OCI-LY1 (cell line): ENCODE data around the gene DLK1.

Source experiments
- H2AFZ ChIP-seq: fragments of 200-600 bp; sonication (generic), shearing (Covaris generic); 2 replicates; pipeline ENCODE4 v1.6.0; 2014; ENCODE audit warnings: antibody characterized with exemption, mild to moderate bottlenecking, low read length
- H3F3A ChIP-seq: fragments of 200-600 bp; sonication (generic), shearing (Covaris generic); 2 replicates; pipeline ENCODE4 v1.6.0; 2014; ENCODE audit warnings: mild to moderate bottlenecking, antibody characterized with exemption, low read length, moderate library complexity; ENCODE audit not compliant: insufficient read depth
- H3K27ac ChIP-seq: fragments of 200-600 bp; sonication (generic); 2 replicates; pipeline ENCODE4 v1.5.1; 2014; ENCODE audit warnings: low read length, mixed run types, mild to moderate bottlenecking, low read depth; ENCODE audit not compliant: poor library complexity, severe bottlenecking
- H3K27me3 ChIP-seq: fragments of 200-600 bp; sonication (generic); 2 replicates; pipeline ENCODE4 v1.6.0; 2014; ENCODE audit warnings: antibody characterized with exemption, mild to moderate bottlenecking, low read length, moderate library complexity; ENCODE audit not compliant: insufficient read depth
- H3K36me3 ChIP-seq: fragments of 200-600 bp; sonication (generic); 2 replicates; pipeline ENCODE4 v1.6.1; 2014; ENCODE audit warnings: mild to moderate bottlenecking, antibody characterized with exemption, low read length, moderate library complexity, mixed read lengths; ENCODE audit not compliant: insufficient read depth
- H3K4me1 ChIP-seq: fragments of 200-600 bp; sonication (generic); 2 replicates; pipeline ENCODE4 v1.5.1; 2014; ENCODE audit warnings: mild to moderate bottlenecking, low read length, moderate library complexity; ENCODE audit not compliant: insufficient read depth, severe bottlenecking
- H3K4me2 ChIP-seq: fragments of 200-600 bp; sonication (generic), shearing (Covaris generic); 2 replicates; pipeline ENCODE4 v1.6.1; 2014; ENCODE audit warnings: low read length
- H3K4me3 ChIP-seq: fragments of 200-600 bp; sonication (generic); 2 replicates; pipeline ENCODE4 v1.5.1; 2014; ENCODE audit warnings: low read length, low read depth, mild to moderate bottlenecking, mixed read lengths; ENCODE audit not compliant: poor library complexity, severe bottlenecking
- H3K79me2 ChIP-seq: fragments of 200-600 bp; shearing (Covaris generic); 2 replicates; pipeline ENCODE4 v1.6.1; 2016; ENCODE audit warnings: mixed run types, low read length, mixed read lengths; ENCODE audit not compliant: insufficient read depth
- H3K9ac ChIP-seq: fragments of 200-600 bp; sonication (generic), shearing (Covaris generic); 2 replicates; pipeline ENCODE4 v1.6.1; 2014; ENCODE audit warnings: mild to moderate bottlenecking, low read length, mixed read lengths
- H3K9me2 ChIP-seq: fragments of 200-600 bp; sonication (generic), shearing (Covaris generic); 2 replicates; pipeline ENCODE4 v1.6.1; 2014; ENCODE audit warnings: low read depth, mild to moderate bottlenecking, low read length, mixed read lengths
- H3K9me3 ChIP-seq: fragments of 200-600 bp; shearing (Covaris generic); 2 replicates; pipeline ENCODE4 v1.6.1; 2014; ENCODE audit warnings: low read length, mixed read lengths
- H4K20me1 ChIP-seq: fragments of 200-600 bp; sonication (generic), shearing (Covaris generic); 2 replicates; pipeline ENCODE4 v1.6.0; 2016; ENCODE audit warnings: mild to moderate bottlenecking, low read length; ENCODE audit not compliant: insufficient read depth
- EZH2 ChIP-seq: fragments of 200-600 bp; sonication (generic), shearing (Covaris generic); IDR thresholded peaks from 2 replicates; pipeline ENCODE4 v1.8.0; 2017; ENCODE audit warnings: borderline replicate concordance, mixed run types, mild to moderate bottlenecking, antibody characterized with exemption, low read length, moderate library complexity, mixed read lengths
- TF ChIP-seq, protein P1 (sequence below): fragments of 200-600 bp; sonication (generic), shearing (Covaris generic); IDR thresholded peaks from 2 replicates; pipeline ENCODE4 v1.5.1; 2017; ENCODE audit warnings: mild to moderate bottlenecking, antibody characterized with exemption, low read length, moderate library complexity, mixed read lengths

DLK1 gene

GRCh38 chr14:100746326-100746725 is 19.6 kb downstream of the DLK1 start:
- Histone ChIP-seq H3K36me3 (no peaks in the 10 kb centered on the region), H3K9me2 (no peaks in the 10 kb centered on the region)
- TF ChIP-seq EZH2, result no peak
- TF ChIP-seq, protein P1, sequence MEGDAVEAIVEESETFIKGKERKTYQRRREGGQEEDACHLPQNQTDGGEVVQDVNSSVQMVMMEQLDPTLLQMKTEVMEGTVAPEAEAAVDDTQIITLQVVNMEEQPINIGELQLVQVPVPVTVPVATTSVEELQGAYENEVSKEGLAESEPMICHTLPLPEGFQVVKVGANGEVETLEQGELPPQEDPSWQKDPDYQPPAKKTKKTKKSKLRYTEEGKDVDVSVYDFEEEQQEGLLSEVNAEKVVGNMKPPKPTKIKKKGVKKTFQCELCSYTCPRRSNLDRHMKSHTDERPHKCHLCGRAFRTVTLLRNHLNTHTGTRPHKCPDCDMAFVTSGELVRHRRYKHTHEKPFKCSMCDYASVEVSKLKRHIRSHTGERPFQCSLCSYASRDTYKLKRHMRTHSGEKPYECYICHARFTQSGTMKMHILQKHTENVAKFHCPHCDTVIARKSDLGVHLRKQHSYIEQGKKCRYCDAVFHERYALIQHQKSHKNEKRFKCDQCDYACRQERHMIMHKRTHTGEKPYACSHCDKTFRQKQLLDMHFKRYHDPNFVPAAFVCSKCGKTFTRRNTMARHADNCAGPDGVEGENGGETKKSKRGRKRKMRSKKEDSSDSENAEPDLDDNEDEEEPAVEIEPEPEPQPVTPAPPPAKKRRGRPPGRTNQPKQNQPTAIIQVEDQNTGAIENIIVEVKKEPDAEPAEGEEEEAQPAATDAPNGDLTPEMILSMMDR, result no peak

DNA sequence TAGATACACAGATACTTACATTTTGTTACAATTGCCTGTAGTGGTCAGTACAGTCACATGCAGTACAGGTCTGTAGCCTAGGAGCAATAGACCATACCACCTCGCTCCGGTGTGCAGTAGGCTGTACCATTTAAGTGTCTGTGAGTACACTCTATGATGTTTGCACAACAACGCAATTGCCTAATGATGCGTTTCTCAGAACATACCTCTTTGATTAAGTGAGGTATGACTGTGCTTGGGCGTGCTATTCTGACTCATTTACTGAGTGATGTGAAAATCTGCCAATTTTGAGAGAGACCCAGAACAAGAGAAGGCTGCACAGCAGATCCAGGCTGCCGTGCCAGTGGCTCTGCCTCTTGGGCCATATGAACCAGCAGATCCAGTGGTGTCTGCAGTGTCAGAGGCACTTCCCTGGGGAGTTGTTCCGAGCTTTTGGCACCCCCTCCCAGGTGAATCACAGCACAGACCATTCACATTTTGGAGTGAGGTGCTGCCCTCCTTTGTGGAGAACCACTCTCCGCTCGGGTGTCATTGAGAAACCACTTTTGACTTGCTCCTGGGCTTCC is 20.4 kb downstream of the DLK1 start:
- no peaks in the 10 kb centered on the region for H3K9me3 ChIP-seq
- no peaks in the 10 kb centered on the region for H3K36me3 ChIP-seq
- H4K20me1 ChIP-seq, result no peaks in the 10 kb centered on the region
- H3K9ac ChIP-seq, result no peak overlapping the region
- H3K27me3 ChIP-seq, result 0 out of 2 replicates have a peak, but pooled peaks cover 4% of the 10 kb centered on the region
- H3K9me2 ChIP-seq, result no peaks in the 10 kb centered on the region
- H2AFZ ChIP-seq, result no peak overlapping the region
- H3F3A ChIP-seq, result no peaks in the 10 kb centered on the region
- TF ChIP-seq, protein P1, result no peak
- TF ChIP-seq EZH2, result no peak
- no peaks in the 10 kb centered on the region for H3K79me2 ChIP-seq
- H3K4me3 ChIP-seq, result no peak overlapping the region
- no peak overlapping the region for H3K27ac ChIP-seq
- H3K4me1 ChIP-seq, result no peaks in the 10 kb centered on the region
- H3K4me2 ChIP-seq, result no peak overlapping the region

More at GRCh38 chr14:100746326-100746725, 19.6 kb downstream of the DLK1 start:
- H2AFZ ChIP-seq, result no peak overlapping the region
- H3K4me3 ChIP-seq, result no peak overlapping the region
- no peaks in the 10 kb centered on the region for H3K9me3 ChIP-seq
- no peaks in the 10 kb centered on the region for H3F3A ChIP-seq
- H3K9ac ChIP-seq, result no peak overlapping the region
- H3K27me3 ChIP-seq, result 0 out of 2 replicates have a peak, but pooled peaks cover 4% of the 10 kb centered on the region
- H3K79me2 ChIP-seq, result no peaks in the 10 kb centered on the region
- H3K27ac ChIP-seq, result no peak overlapping the region
- no peak overlapping the region for H3K4me2 ChIP-seq
- no peaks in the 10 kb centered on the region for H3K4me1 ChIP-seq
- no peaks in the 10 kb centered on the region for H4K20me1 ChIP-seq

- no peaks in the 10 kb centered on the region for H3K36me3 ChIP-seq
Observed at GRCh38 chr14:100747736-100748135, 21.0 kb downstream of the DLK1 start.

More at GRCh38 chr14:100747736-100748135, 21.0 kb downstream of the DLK1 start:
- no peaks in the 10 kb centered on the region for H3K9me2 ChIP-seq
- H3K27me3 ChIP-seq, result 0 out of 2 replicates have a peak, but pooled peaks cover 4% of the 10 kb centered on the region
- no peaks in the 10 kb centered on the region for H3K79me2 ChIP-seq
- TF ChIP-seq, protein P1, result no peak
- no peak for TF ChIP-seq EZH2
- H3K4me3 ChIP-seq, result no peak overlapping the region
- no peaks in the 10 kb centered on the region for H4K20me1 ChIP-seq
- no peak overlapping the region for H2AFZ ChIP-seq
- H3K4me1 ChIP-seq, result no peaks in the 10 kb centered on the region
- no peak overlapping the region for H3K27ac ChIP-seq
- H3K9me3 ChIP-seq, result no peaks in the 10 kb centered on the region
- no peak overlapping the region for H3K9ac ChIP-seq
- H3K4me2 ChIP-seq, result no peak overlapping the region
- H3F3A ChIP-seq, result no peaks in the 10 kb centered on the region
